GM12865 (cell line): ENCODE data around the gene MFSD12.

ENCODE experiments used
- DNase-seq: peaks from one replicate; pipeline ENCODE4 v3.0.0; 2010; ENCODE audit warnings: low read depth
- H3K4me3 ChIP-seq: 2 replicates; pipeline ENCODE4 v1.5.1; 2011; ENCODE audit warnings: mild to moderate bottlenecking, low read depth, low read length, control low read depth
- CTCF ChIP-seq: IDR thresholded peaks from 2 replicates; pipeline ENCODE4 v1.5.1; 2011; ENCODE audit warnings: low read length, control low read depth, low read depth, inconsistent platforms; ENCODE audit not compliant: insufficient read depth; ENCODE audit errors: missing control alignments

MFSD12 gene

GRCh38 chr19:3515891-3516422 lies 41.4 kb downstream of the MFSD12 start:
- no peak for DNase-seq
- no peak for TF ChIP-seq CTCF
- H3K4me3 ChIP-seq: no peak overlapping the region

- no peak overlapping the region for H3K4me3 ChIP-seq
- no peak for DNase-seq
- TF ChIP-seq CTCF: no peak
These were observed 42.5 kb downstream of the MFSD12 start for GRCh38 chr19:3514930-3515329.

- H3K4me3 ChIP-seq: no peak overlapping the region
- DNase-seq: no peak
- TF ChIP-seq CTCF: no peak
These were observed 43.9 kb downstream of the MFSD12 start for GRCh38 chr19:3513229-3514140.

- no peak for DNase-seq
- H3K4me3 ChIP-seq: no peak overlapping the region
- TF ChIP-seq CTCF: no peak
These were observed 44.7 kb downstream of the MFSD12 start for GRCh38 chr19:3512562-3513228.

GRCh38 chr19:3511506-3512251 lies 45.7 kb downstream of the MFSD12 start:
- TF ChIP-seq CTCF: no peak
- H3K4me3 ChIP-seq: no peak overlapping the region
- no peak for DNase-seq

- no peak for TF ChIP-seq CTCF
- H3K4me3 ChIP-seq: no peak overlapping the region
- DNase-seq: no peak
These were observed 46.7 kb downstream of the MFSD12 start for GRCh38 chr19:3510727-3511126.
